GM23338 (cell line): Measurements from ENCODE around the gene FYN. TPM values are rescaled to one million over a fixed set of nuclear protein-coding genes. Genes with fewer than 3 reads are reported as not detected.

Experiments
- ATAC-seq: fragments of 200-7000 bp; cut with Tn5 transposase; 3 replicates; pipeline ENCODE4 v1.9.1; 2020
- DNase-seq: peaks from one replicate; pipeline ENCODE4 v3.0.0-alpha.2; 2015; ENCODE audit warnings: low spot score
- H2AFZ ChIP-seq: fragments of 200-600 bp; sonication (generic); 2 replicates; pipeline ENCODE4 v1.8.0; 2016; ENCODE audit warnings: antibody characterized with exemption, mild to moderate bottlenecking, moderate library complexity
- H3F3A ChIP-seq: fragments of 200-600 bp; sonication (generic); replicated peaks from 2 replicates; pipeline ENCODE4 v1.8.0; 2017; ENCODE audit warnings: antibody characterized with exemption, mixed run types, low read depth
- H3K27ac ChIP-seq: fragments of 200-600 bp; sonication (generic); 2 replicates; pipeline ENCODE4 v1.6.1; 2016; ENCODE audit warnings: low read depth
- H3K27me3 ChIP-seq: fragments of 200-600 bp; sonication (generic); 2 replicates; pipeline ENCODE4 v1.8.0; 2016; ENCODE audit warnings: mild to moderate bottlenecking, mixed run types, moderate library complexity; ENCODE audit not compliant: insufficient read depth
- H3K36me3 ChIP-seq: fragments of 200-600 bp; sonication (generic); 2 replicates; pipeline ENCODE4 v1.8.0; 2016; ENCODE audit warnings: mild to moderate bottlenecking; ENCODE audit not compliant: insufficient read depth
- H3K4me1 ChIP-seq: fragments of 200-600 bp; sonication (generic); 2 replicates; pipeline ENCODE4 v1.8.0; 2016; ENCODE audit warnings: mild to moderate bottlenecking, moderate library complexity; ENCODE audit not compliant: insufficient read depth
- H3K4me2 ChIP-seq: fragments of 200-600 bp; sonication (generic); 2 replicates; pipeline ENCODE4 v1.7.1; 2017; ENCODE audit warnings: mixed run types
- H3K4me3 ChIP-seq: fragments of 200-600 bp; sonication (generic); 2 replicates; pipeline ENCODE4 v1.6.1; 2016; ENCODE audit warnings: mixed run types
- H3K79me2 ChIP-seq: fragments of 200-600 bp; sonication (generic); replicated peaks from 2 replicates; pipeline ENCODE4 v1.8.0; 2017; ENCODE audit warnings: mild to moderate bottlenecking; ENCODE audit not compliant: insufficient read depth
- H3K9me2 ChIP-seq: fragments of 200-600 bp; sonication (generic); 2 replicates; pipeline ENCODE4 v1.8.0; 2017; ENCODE audit not compliant: insufficient read depth
- H4K20me1 ChIP-seq: fragments of 200-600 bp; sonication (generic); replicated peaks from 2 replicates; pipeline ENCODE4 v1.8.0; 2017; ENCODE audit warnings: mild to moderate bottlenecking; ENCODE audit not compliant: insufficient read depth
- H3K27ac Mint-ChIP-seq: 2 replicates; pipeline ENCODE4 v1.8.0; 2020; ENCODE audit warnings: inconsistent platforms, mild to moderate bottlenecking, moderate library complexity, mixed read lengths
- H3K27me3 Mint-ChIP-seq: 3 replicates; pipeline ENCODE4 v1.8.0; 2022; ENCODE audit warnings: low read depth, mild to moderate bottlenecking, moderate library complexity, mixed read lengths, inconsistent platforms; ENCODE audit not compliant: insufficient read depth, poor library complexity
- H3K36me3 Mint-ChIP-seq: 3 replicates; pipeline ENCODE4 v1.8.0; 2021; ENCODE audit warnings: low read depth, mild to moderate bottlenecking, inconsistent platforms, moderate library complexity, mixed read lengths
- H3K4me1 Mint-ChIP-seq: 3 replicates; pipeline ENCODE4 v1.8.0; 2020; ENCODE audit warnings: mild to moderate bottlenecking, inconsistent platforms, mixed read lengths
- H3K4me3 Mint-ChIP-seq: 3 replicates; pipeline ENCODE4 v1.8.0; 2021; ENCODE audit warnings: moderate library complexity, mild to moderate bottlenecking, inconsistent platforms, mixed read lengths
- H3K9me3 Mint-ChIP-seq: 3 replicates; pipeline ENCODE4 v1.8.0; 2020; ENCODE audit warnings: moderate library complexity, mild to moderate bottlenecking, inconsistent platforms, mixed read lengths
- CREB1 ChIP-seq: fragments of 250-450 bp; sonication (Bioruptor Pico); IDR thresholded peaks from 2 replicates; pipeline ENCODE4 v1.5.0; 2020; ENCODE audit warnings: low read depth, mild to moderate bottlenecking, moderate library complexity
- ETS1 ChIP-seq: IDR thresholded peaks from 2 replicates; pipeline ENCODE4 v1.6.1; 2016; ENCODE audit warnings: antibody characterized with exemption
- JUNB ChIP-seq: IDR thresholded peaks from one replicate; pipeline ENCODE4 v1.6.1; 2016; ENCODE audit warnings: antibody characterized with exemption; ENCODE audit not compliant: unreplicated experiment
- ZNF331 ChIP-seq: fragments of 250-450 bp; sonication (Bioruptor Pico); IDR thresholded peaks from 2 replicates; pipeline ENCODE4 v1.5.0; 2020; ENCODE audit warnings: low read depth, mild to moderate bottlenecking, moderate library complexity
- ZNF462 ChIP-seq: fragments of 250-450 bp; sonication (Bioruptor Pico); IDR thresholded peaks from 2 replicates; pipeline ENCODE4 v1.5.0; 2020; ENCODE audit warnings: mild to moderate bottlenecking, moderate library complexity
- polyA plus RNA-seq: library from polyadenylated mRNA; unstranded; fragments of >200 nt; fragmentation: Nextera tagmentation; extraction: Ambion mirVana; gene quantifications from 2 replicates; pipeline ENCODE4 v1.2.1, GENCODE V29; 2016
- total RNA-seq: library from RNA; depleted of rRNA; stranded (reverse); fragments of >200 nt; shearing (Covaris generic); gene quantifications from 2 replicates; pipeline ENCODE4 v1.2.3, GENCODE V29; 2014

The FYN gene
- total and polyA plus RNA-seq, 2 experiments from 2014 or later: 46.8 to 143 TPM

GRCh38 chr6:111857674-111858337, 15.4 kb downstream of the FYN start:
- peaks cover 7% of the 10 kb centered on the region for H3K27me3 Mint-ChIP-seq
- Histone ChIP-seq H4K20me1 (no peaks in the 10 kb centered on the region), H3K4me1 (peaks cover 86% of the 10 kb centered on the region), H3K27ac (peak overlapping the region; percentile 34), H3K9me2 (no peaks in the 10 kb centered on the region), H3K79me2 (peaks cover 94% of the 10 kb centered on the region), H3K27me3 (no peaks in the 10 kb centered on the region), H3K4me2 (0 out of 2 replicates have a peak overlapping the region, but pooled peaks have one; percentile 43), H3K36me3 (no peaks in the 10 kb centered on the region), H2AFZ (no peak overlapping the region), H3K4me3 (no peak overlapping the region), H3F3A (no peaks in the 10 kb centered on the region)
- DNase-seq: no peak
- H3K36me3 Mint-ChIP-seq: no peaks in the 10 kb centered on the region
- no peaks in the 10 kb centered on the region for H3K9me3 Mint-ChIP-seq
- TF ChIP-seq ETS1 (no peak), JUNB (no peak), CREB1 (no peak), ZNF462 (CRISPR knock-in tag) (no peak), ZNF331 (CRISPR knock-in tag) (no peak)
- H3K27ac Mint-ChIP-seq: no peak overlapping the region; the same call in 1 of the 2 replicates
- peaks cover 83% of the 10 kb centered on the region for H3K4me1 Mint-ChIP-seq
- peak; percentile 20 for ATAC-seq
- no peak overlapping the region; the same call in 2 of the 3 replicates for H3K4me3 Mint-ChIP-seq
